ENCODE results near the gene KRTAP20-4. TPM values are rescaled to one million over a fixed set of nuclear protein-coding genes. Genes with fewer than 3 reads are reported as not detected.

KRTAP20-4 gene
- total RNA-seq: not detected in 2 replicates
- not detected for polyA plus RNA-seq (2012)

- no peak for DNase-seq (ENCODE audit: low read depth)
These were observed at the start of gene KRTAP20-4 for GRCh38 chr21:30620522-30620921. KRTAP20-4 (plus strand) TSS chr21:30620627.

- no peak for DNase-seq (ENCODE audit: low read depth)
These were observed 42.7 kb upstream of the KRTAP20-4 start for GRCh38 chr21:30577766-30578165.

GRCh38 chr21:30579346-30579745, 41.1 kb upstream of the KRTAP20-4 start:
- no peak for DNase-seq (ENCODE audit: low read depth)

DNA sequence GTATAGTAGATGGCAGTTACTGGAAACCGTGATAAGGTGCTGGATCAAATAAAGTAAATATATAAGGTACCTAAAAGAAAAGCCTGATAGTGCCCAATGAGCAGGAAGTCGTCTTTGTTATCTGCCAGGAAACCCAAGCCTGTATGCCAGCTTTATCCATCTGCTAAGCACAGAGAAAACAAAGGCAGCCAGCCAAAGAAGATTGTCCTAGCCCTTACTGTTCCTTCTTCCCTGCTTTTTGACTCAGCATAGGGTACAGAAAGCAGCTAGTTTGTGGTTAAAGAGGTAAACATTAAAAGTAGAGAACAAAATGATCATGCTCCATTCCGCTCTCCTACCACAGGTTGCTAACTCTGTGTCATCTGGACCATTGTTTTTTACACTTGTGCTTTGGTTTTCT, 40.3 kb upstream of the KRTAP20-4 start:
- DNase-seq (ENCODE audit: low read depth): no peak

GRCh38 chr21:30582870-30583269, 37.6 kb upstream of the KRTAP20-4 start:
- no peak for DNase-seq (ENCODE audit: low read depth)

DNA sequence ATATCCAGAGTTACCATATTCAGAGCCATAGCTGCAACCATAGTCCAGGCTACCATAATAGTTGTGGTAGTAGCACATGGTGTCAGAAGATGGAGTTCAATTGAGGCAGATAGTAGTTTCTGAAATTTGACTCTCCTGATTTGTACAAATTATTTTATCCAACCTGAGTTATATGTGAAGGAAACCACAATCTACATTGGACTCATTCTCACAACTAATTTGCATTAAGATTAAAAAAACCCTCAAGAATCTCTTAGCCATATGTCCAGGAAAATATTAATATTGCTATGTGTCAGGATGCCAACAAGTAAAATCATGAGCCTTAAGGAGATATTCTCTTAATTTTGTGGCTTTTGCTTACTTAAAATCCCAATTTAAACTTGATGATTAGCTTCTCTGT, 30.1 kb upstream of the KRTAP20-4 start, which contains the start of gene KRTAP22-2:
KRTAP22-2 (minus strand) TSS at position 101 of the 400 bp plus-strand sequence.
- no peak for DNase-seq (ENCODE audit: low read depth)

DNA sequence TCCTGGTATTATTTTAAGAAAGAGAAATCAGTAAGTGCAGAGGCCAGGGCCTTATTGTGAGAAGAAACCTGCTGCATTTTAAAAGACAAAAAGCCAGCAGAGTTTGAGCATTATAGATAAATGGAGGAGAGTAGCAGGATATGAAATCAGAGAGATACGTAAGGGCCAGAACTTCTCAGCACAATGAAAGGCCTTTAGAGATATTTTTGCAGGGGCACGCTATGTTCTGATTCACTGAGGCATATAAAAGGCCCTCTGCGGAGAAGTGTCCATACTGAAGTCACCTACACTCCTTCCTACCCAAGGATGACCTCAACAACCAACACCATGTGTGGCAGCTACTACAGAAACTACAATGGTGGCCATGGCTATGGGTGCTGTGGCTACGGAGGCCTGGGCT, 28.3 kb upstream of the KRTAP20-4 start, which contains the start of gene KRTAP6-3:
KRTAP6-3 (plus strand) TSS at position 301 of the 400 bp plus-strand sequence; CDS start at position 307, 6 bp downstream.
- no peak for DNase-seq (ENCODE audit: low read depth)

- DNase-seq (ENCODE audit: low read depth): no peak
These were observed 21.6 kb upstream of the KRTAP20-4 start, which contains the start of gene KRTAP6-2 for GRCh38 chr21:30598802-30599201. KRTAP6-2 (minus strand) TSS chr21:30598902; CDS start chr21:30598874, 28 bp downstream.

DNA sequence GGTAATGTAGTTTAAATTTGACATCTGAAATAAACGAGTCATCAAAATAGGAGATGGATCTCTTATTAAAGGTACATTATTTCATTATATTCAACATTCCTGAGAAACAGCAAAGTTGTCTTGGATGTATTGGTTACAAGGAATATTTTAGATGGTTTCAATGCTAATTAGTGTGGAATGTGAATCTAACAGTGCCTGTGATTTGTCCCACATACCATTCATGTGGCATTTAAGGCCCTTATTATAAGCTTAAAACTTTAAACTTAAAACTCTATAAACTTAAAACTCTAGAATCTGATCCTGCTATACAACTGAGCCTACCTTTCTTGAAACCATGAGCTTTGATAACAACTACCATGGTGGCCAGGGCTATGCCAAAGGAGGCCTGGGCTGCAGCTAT, 19.6 kb upstream of the KRTAP20-4 start, which contains the start of gene KRTAP22-1:
KRTAP22-1 (plus strand) TSS at position 301 of the 400 bp plus-strand sequence.
- DNase-seq (ENCODE audit: low read depth): no peak

- no peak for DNase-seq (ENCODE audit: low read depth)
These were observed 14.5 kb upstream of the KRTAP20-4 start for GRCh38 chr21:30605968-30606367.

DNA sequence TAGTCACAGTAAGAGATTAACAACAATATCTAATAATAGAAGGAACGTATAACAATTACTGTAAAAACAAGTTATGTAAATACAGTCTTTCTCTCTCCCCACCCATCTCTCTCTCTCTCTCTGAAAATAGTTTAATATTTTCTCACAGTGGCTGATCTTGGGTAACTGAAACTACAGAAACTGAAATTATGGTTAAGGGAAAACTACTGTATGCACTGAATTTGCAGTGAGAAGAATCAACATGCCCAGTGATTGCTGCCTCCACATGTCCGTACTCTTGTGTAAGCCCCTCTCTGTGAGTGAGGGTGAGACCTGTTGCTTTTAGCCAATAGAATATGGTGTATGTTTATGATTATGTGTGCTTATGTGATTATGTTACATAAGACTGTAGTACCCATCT, 8.3 kb upstream of the KRTAP20-4 start:
- DNase-seq (ENCODE audit: low read depth): no peak

DNA sequence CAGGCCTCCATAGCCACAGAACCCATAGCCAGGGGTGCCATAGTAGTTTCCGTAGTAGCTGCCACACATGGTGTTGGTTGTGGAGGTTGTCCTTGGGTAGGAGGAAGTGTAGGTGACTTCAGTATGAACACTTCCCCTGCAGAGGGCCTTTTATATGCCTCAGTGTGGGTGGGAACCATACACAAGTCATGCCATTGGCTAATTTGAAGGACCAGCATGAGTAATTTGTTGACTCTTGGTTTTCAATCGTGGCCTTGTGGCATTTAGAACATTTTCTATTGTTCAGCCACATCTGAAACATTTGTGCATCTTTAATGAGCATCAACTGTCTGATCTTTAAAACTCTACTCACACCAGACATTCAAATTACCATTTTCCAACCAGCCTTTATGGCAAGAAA, 6.6 kb upstream of the KRTAP20-4 start, which contains the start of gene KRTAP6-1:
KRTAP6-1 (minus strand) TSS at position 95 of the 400 bp plus-strand sequence; CDS start at position 69, 26 bp downstream.
- DNase-seq (ENCODE audit: low read depth): no peak

DNA sequence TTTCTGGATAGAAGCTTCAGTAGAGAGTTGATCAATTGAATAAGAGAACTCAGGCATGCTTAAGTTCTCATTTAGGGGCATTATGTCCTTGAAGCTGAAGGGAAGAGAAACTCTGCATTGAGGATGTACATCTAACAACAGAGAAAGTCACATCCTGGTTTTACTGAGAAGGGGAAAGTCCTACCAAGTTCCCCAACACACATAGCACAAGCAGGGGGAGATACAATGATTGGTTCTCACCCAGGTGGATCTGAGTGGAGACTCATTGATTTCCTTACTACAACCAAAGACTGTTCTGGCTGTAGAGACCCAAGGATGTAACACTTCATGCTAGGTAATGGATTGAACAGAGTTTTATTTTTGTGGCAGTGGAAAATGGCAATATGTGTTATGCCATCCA, 5.2 kb upstream of the KRTAP20-4 start:
- DNase-seq (ENCODE audit: low read depth): no peak

GRCh38 chr21:30616125-30616524, 4.3 kb upstream of the KRTAP20-4 start, which contains the start of gene KRTAP20-1:
KRTAP20-1 (plus strand) TSS chr21:30616425; CDS start chr21:30616455, 30 bp downstream.
- no peak for DNase-seq (ENCODE audit: low read depth)

GRCh38 chr21:30620080-30620479, 347 bp upstream of the KRTAP20-4 start:
- DNase-seq (ENCODE audit: low read depth): no peak

- DNase-seq (ENCODE audit: low read depth): no peak
These were observed 2.9 kb downstream of the KRTAP20-4 start for GRCh38 chr21:30623362-30623761.

DNA sequence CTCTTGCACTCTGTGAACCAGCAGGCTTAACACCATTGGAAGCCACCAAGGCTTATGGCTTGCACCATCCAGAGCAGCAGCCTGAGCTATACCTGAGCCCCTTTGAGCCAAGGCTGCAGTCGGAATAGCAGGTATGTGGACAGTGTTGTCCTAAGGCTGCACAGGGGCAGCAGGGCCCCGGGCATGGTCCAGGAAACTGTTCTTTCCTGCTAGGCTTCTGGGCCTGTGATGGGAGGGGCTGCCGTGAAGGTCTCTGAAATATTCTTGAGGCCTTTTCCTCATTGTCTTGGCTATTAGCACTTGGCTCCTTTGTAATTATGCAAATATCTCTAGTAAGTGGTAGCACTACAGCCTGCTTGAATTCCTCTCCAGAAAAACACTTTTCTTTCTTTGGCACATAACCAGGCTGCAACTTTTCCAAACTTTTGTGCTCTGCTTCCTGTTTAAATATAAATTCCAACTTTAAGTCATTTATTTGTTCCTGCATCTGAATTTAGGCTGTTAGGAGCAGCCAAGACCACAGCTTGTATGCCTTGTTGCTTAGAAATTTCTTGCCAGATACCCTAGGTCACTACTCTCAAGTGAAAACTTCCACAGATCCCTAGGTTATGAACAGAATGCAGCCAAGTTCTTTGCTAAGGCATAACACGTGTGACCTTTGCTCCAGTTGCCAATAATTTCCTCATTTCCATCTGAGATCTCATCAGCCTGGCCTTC, 5.2 kb downstream of the KRTAP20-4 start:
- DNase-seq (ENCODE audit: low read depth): no peak

DNA sequence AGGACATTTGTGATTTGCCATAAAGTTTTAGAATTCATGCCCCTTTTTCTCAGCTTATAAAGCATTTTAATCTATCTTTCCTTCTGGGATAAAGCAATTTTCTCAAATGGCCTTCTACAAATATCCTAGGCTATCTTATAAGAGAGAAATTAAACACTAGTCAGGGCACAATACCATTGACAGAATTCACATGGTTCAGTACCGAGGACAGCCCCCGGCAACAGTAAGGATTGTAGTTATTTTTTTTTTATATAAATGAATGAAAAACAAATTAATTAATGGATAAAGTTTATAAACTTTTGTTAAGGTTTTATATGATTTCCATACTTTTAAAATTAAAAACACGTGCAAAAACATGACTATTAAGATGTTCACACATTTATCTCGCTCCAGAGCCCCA, 7.7 kb downstream of the KRTAP20-4 start:
- DNase-seq (ENCODE audit: low read depth): no peak

GRCh38 chr21:30629200-30629599, 8.8 kb downstream of the KRTAP20-4 start:
- DNase-seq (ENCODE audit: low read depth): no peak

- DNase-seq (ENCODE audit: low read depth): no peak
These were observed 14.5 kb downstream of the KRTAP20-4 start, which contains the start of gene KRTAP20-2 for GRCh38 chr21:30634906-30635305. KRTAP20-2 (plus strand) TSS chr21:30635206; CDS start chr21:30635264, 58 bp downstream.

DNA sequence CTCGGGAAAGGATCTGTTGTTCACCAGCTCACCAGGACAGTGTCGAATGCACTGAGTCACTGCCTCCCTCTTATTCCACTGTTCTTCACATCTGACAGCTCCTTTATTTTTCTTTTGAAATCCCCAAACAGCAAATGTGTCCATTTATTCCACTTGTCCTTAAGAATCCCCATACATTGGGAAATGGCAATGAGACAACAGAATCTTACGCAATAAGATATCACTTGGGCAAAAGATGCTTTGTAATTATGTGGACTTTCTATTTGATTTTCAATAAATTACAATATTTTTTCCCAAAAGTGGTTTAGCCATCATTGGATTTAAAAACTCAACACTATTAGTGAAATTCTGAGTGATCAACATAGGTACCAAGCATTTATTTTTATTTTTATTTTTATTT, 18.3 kb downstream of the KRTAP20-4 start:
- DNase-seq (ENCODE audit: low read depth): no peak

DNA sequence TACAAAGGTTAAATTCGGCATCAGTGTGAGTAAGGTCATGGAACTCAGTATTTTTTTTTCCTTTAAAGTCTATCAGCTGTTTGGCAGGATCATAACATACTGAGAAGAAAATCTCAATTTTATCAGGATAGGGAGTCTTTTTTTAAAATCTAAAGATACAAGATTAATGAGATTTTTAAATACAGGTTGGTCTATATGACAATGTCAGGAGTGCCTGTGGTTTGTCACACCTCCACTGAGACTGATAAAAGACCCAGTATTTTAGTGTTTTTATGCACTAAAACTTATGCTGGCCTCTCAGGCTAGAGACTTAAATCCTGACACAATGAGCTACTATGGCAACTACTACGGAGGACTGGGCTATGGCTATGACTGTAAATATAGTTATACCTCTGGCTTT, 22.1 kb downstream of the KRTAP20-4 start, which contains the start of gene KRTAP20-3:
KRTAP20-3 (plus strand) TSS at position 301 of the 400 bp plus-strand sequence.
- DNase-seq (ENCODE audit: low read depth): no peak
